Subcutaneous abdominal adipose tissue (tissue), 5 donors: Measurements from ENCODE around the gene PCDHB2.
"Not testable (repeated sequence)": the region's sequence is repeated elsewhere in the genome, so short reads cannot be mapped to it uniquely, and the experiment has no call there.

Source experiments
- H3K27ac ChIP-seq: one replicate; pipeline ENCODE4 v1.7.0; 2013; ENCODE audit warnings: low read depth, mild to moderate bottlenecking, inconsistent platforms, low read length, moderate library complexity
- H3K27me3 ChIP-seq, 5 donors: one replicate each; pipeline ENCODE4 v1.7.0; 2013; ENCODE audit warnings: low read length in 5 of 5, inconsistent platforms in 1 of 5; ENCODE audit not compliant: control insufficient read depth in 5 of 5, insufficient read depth in 4 of 5
- H3K36me3 ChIP-seq, 5 donors: one replicate each; pipeline ENCODE4 v1.7.0; 2013; ENCODE audit warnings: low read length in 5 of 5; ENCODE audit not compliant: control insufficient read depth in 5 of 5, insufficient read depth in 5 of 5
- H3K4me1 ChIP-seq, 5 donors: one replicate each; pipeline ENCODE4 v1.7.0; 2013; ENCODE audit warnings: low read length in 5 of 5, mild to moderate bottlenecking in 3 of 5, moderate library complexity in 1 of 5; ENCODE audit not compliant: control insufficient read depth in 5 of 5, insufficient read depth in 5 of 5
- H3K4me3 ChIP-seq, 5 donors: one replicate each; pipeline ENCODE4 v1.7.0; 2013; ENCODE audit warnings: low read length in 5 of 5, low read depth in 1 of 5
- H3K9ac ChIP-seq, 5 donors: one replicate each; pipeline ENCODE4 v1.7.0; 2013; ENCODE audit warnings: low read length in 5 of 5, mild to moderate bottlenecking in 4 of 5, moderate library complexity in 3 of 5
- H3K9me3 ChIP-seq, 5 donors: one replicate each; pipeline ENCODE4 v1.7.0; 2013; ENCODE audit warnings: low read length in 5 of 5; ENCODE audit not compliant: control insufficient read depth in 5 of 5
- donor health status: healthy.
- donor health status: healthy.
- donor health status: healthy.
- donor health status: healthy.
- donor health status: healthy.

PCDHB2 gene

GRCh38 chr5:141135030-141135717, 40.8 kb downstream of the PCDHB2 start, which contains the start of gene PCDHB5:
Gene PCDHB5, plus strand, starts transcription at chr5:141135206. Its CDS starts 229 bp downstream, at chr5:141135435.
- peaks cover 20 to 52% (median 50%) of the 10 kb centered on the region in 5 donors for H3K9me3 ChIP-seq
- peak within 1 kb of the TSS; percentile 51 to 70 (median 58) for H3K4me3 ChIP-seq
- no peak within 1 kb of the TSS for H3K27ac ChIP-seq
- no peaks in the 10 kb centered on the region for H3K36me3 ChIP-seq
- no peaks in the 10 kb centered on the region for H3K27me3 ChIP-seq
- peak within 1 kb of the TSS in 1 of 5 donors; percentile 59 for H3K9ac ChIP-seq
- peaks cover 0 to 3% (median 0%) of the 10 kb centered on the region in 5 donors for H3K4me1 ChIP-seq

- Histone ChIP-seq H3K27ac (no peak overlapping the region), H3K36me3 (no peaks in the 10 kb centered on the region), H3K9me3 (peaks cover 20 to 56% (median 50%) of the 10 kb centered on the region in 5 donors), H3K9ac (no peak overlapping the region), H3K4me1 (peaks cover 0 to 3% (median 0%) of the 10 kb centered on the region in 5 donors), H3K4me3 (peak overlapping the region; percentile 51 to 70 (median 58)), H3K27me3 (no peaks in the 10 kb centered on the region)
Observed at GRCh38 chr5:141135718-141136266, 41.4 kb downstream of the PCDHB2 start.

- H3K9me3 ChIP-seq, result peaks cover 18 to 56% (median 50%) of the 10 kb centered on the region in 5 donors
- H3K36me3 ChIP-seq, H3K27me3 ChIP-seq: not testable (repeated sequence)
Observed at GRCh38 chr5:141137346-141137745, 42.9 kb downstream of the PCDHB2 start.

More at GRCh38 chr5:141137346-141137745, 42.9 kb downstream of the PCDHB2 start:
- H3K9ac ChIP-seq, H3K4me3 ChIP-seq, H3K27ac ChIP-seq, H3K4me1 ChIP-seq: not testable (repeated sequence)
